H9 (cell line): ENCODE results near the gene WSCD2. TPM values are rescaled to one million over a fixed set of nuclear protein-coding genes. Genes with fewer than 3 reads are reported as not detected.

Experiments
- DNase-seq: peaks from one replicate; pipeline ENCODE4 v3.0.0-alpha.2; 2017
- H2AFZ ChIP-seq: one replicate; pipeline ENCODE4 v1.6.1; 2013; ENCODE audit warnings: mild to moderate bottlenecking, low read length, control low read depth, moderate library complexity
- H2AK5ac ChIP-seq: 2 replicates; pipeline ENCODE4 v1.6.1; 2013; ENCODE audit warnings: low read length, control low read depth, mixed read lengths; ENCODE audit not compliant: insufficient read length
- H2BK120ac ChIP-seq: one replicate; pipeline ENCODE4 v1.6.1; 2013; ENCODE audit warnings: low read depth, mild to moderate bottlenecking, low read length, control low read depth, inconsistent platforms; ENCODE audit not compliant: poor library complexity, severe bottlenecking
- H2BK12ac ChIP-seq: 2 replicates; pipeline ENCODE4 v1.6.1; 2013; ENCODE audit warnings: low read length, control low read depth, mixed read lengths, low read depth; ENCODE audit not compliant: insufficient read length
- H2BK15ac ChIP-seq: 2 replicates; pipeline ENCODE4 v1.6.1; 2013; ENCODE audit warnings: low read depth, low read length, control low read depth
- H2BK20ac ChIP-seq: one replicate; pipeline ENCODE4 v1.6.1; 2013; ENCODE audit warnings: low read depth, mild to moderate bottlenecking, low read length, control low read depth, inconsistent platforms; ENCODE audit not compliant: poor library complexity, severe bottlenecking
- H2BK5ac ChIP-seq: 2 replicates; pipeline ENCODE4 v1.6.1; 2013; ENCODE audit warnings: low read length, control low read depth, mixed read lengths; ENCODE audit not compliant: insufficient read length
- H3K14ac ChIP-seq: 2 replicates; pipeline ENCODE4 v1.6.1; 2013; ENCODE audit warnings: low read length, control low read depth; ENCODE audit not compliant: insufficient read depth
- H3K18ac ChIP-seq: 2 replicates; pipeline ENCODE4 v1.6.1; 2013; ENCODE audit warnings: low read depth, mild to moderate bottlenecking, mixed read lengths, low read length, control low read depth; ENCODE audit not compliant: insufficient read length
- H3K23ac ChIP-seq: 2 replicates; pipeline ENCODE4 v1.6.1; 2013; ENCODE audit warnings: low read length, control low read depth, mixed read lengths, low read depth; ENCODE audit not compliant: insufficient read length
- H3K23me2 ChIP-seq: 2 replicates; pipeline ENCODE4 v1.6.1; 2013; ENCODE audit warnings: low read depth, mild to moderate bottlenecking, mixed read lengths, low read length, control low read depth; ENCODE audit not compliant: insufficient read length, poor library complexity, severe bottlenecking
- H3K27ac ChIP-seq: 2 replicates; pipeline ENCODE4 v1.5.1; 2013; ENCODE audit warnings: low read length, control low read depth, mixed read lengths, low read depth; ENCODE audit not compliant: insufficient read length
- H3K27me3 ChIP-seq: 2 replicates; pipeline ENCODE4 v1.6.1; 2013; ENCODE audit warnings: low read length, control low read depth, inconsistent platforms; ENCODE audit not compliant: insufficient read depth
- H3K4ac ChIP-seq: 2 replicates; pipeline ENCODE4 v1.6.1; 2013; ENCODE audit warnings: low read depth, mild to moderate bottlenecking, control low read depth, inconsistent platforms, low read length, moderate library complexity
- H3K4me1 ChIP-seq: 2 replicates; pipeline ENCODE4 v1.6.1; 2013; ENCODE audit warnings: low read length, control low read depth, inconsistent platforms; ENCODE audit not compliant: insufficient read depth
- H3K4me2 ChIP-seq: 2 replicates; pipeline ENCODE4 v1.6.1; 2013; ENCODE audit warnings: low read length, control low read depth, mixed read lengths; ENCODE audit not compliant: insufficient read length, insufficient read depth
- H3K56ac ChIP-seq: 2 replicates; pipeline ENCODE4 v1.6.1; 2013; ENCODE audit warnings: low read depth, mild to moderate bottlenecking, mixed read lengths, low read length, control low read depth; ENCODE audit not compliant: insufficient read length
- H3K79me1 ChIP-seq: 2 replicates; pipeline ENCODE4 v1.6.1; 2013; ENCODE audit warnings: low read depth, mild to moderate bottlenecking, moderate library complexity, low read length, control low read depth, inconsistent platforms; ENCODE audit not compliant: insufficient read depth, poor library complexity, severe bottlenecking
- H3K79me2 ChIP-seq: 2 replicates; pipeline ENCODE4 v1.6.1; 2013; ENCODE audit warnings: low read length, control low read depth, inconsistent platforms; ENCODE audit not compliant: insufficient read depth
- H3K9ac ChIP-seq: 2 replicates; pipeline ENCODE4 v1.6.1; 2013; ENCODE audit warnings: low read length, control low read depth, mixed read lengths; ENCODE audit not compliant: insufficient read length; ENCODE audit errors: extremely low read depth
- H3K9me3 ChIP-seq: one replicate; pipeline ENCODE4 v1.6.1; 2013; ENCODE audit warnings: low read depth, low read length, inconsistent platforms; ENCODE audit not compliant: control insufficient read depth
- H3T11ph ChIP-seq: one replicate; pipeline ENCODE4 v1.6.1; 2013; ENCODE audit warnings: mild to moderate bottlenecking, low read length, control low read depth, inconsistent platforms
- H4K20me1 ChIP-seq: one replicate; pipeline ENCODE4 v1.6.1; 2013; ENCODE audit not compliant: control insufficient read depth, insufficient read length, insufficient read depth
- H4K5ac ChIP-seq: 2 replicates; pipeline ENCODE4 v1.6.1; 2013; ENCODE audit warnings: low read depth, mild to moderate bottlenecking, mixed read lengths, low read length, control low read depth; ENCODE audit not compliant: insufficient read length
- H4K8ac ChIP-seq: replicated peaks from 2 replicates; pipeline ENCODE4 v1.6.1; 2013; ENCODE audit warnings: low read length, control low read depth, mixed read lengths, low read depth; ENCODE audit not compliant: insufficient read length
- H4K91ac ChIP-seq: 2 replicates; pipeline ENCODE4 v1.6.1; 2013; ENCODE audit warnings: low read depth, mild to moderate bottlenecking, moderate library complexity, mixed read lengths, low read length, control low read depth; ENCODE audit not compliant: insufficient read length
- H3K27ac Mint-ChIP-seq, 3 experiments: 2 replicates in 2 of 3; 3 replicates in 1 of 3; pipeline ENCODE4 v1.8.0; 2020 to 2021; ENCODE audit warnings: mixed read lengths in 3 of 3, mild to moderate bottlenecking in 1 of 3, moderate library complexity in 1 of 3
- H3K27me3 Mint-ChIP-seq: 2 replicates; pipeline ENCODE4 v1.8.0; 2021; ENCODE audit warnings: low read depth, mild to moderate bottlenecking, moderate library complexity, mixed read lengths
- H3K36me3 Mint-ChIP-seq, 3 experiments: 2 replicates in 2 of 3; 3 replicates in 1 of 3; pipeline ENCODE4 v1.8.0; 2020 to 2021; ENCODE audit warnings: low read depth in 3 of 3, mixed read lengths in 3 of 3; ENCODE audit not compliant: insufficient read depth in 1 of 3
- H3K4me1 Mint-ChIP-seq, 2 experiments: 2 replicates each; pipeline ENCODE4 v1.8.0; 2020; ENCODE audit warnings: mixed read lengths in 2 of 2
- H3K4me3 Mint-ChIP-seq, 2 experiments: 2 replicates in 1 of 2; 3 replicates in 1 of 2; pipeline ENCODE4 v1.8.0; 2020 to 2021; ENCODE audit warnings: mild to moderate bottlenecking in 2 of 2, mixed read lengths in 2 of 2, moderate library complexity in 1 of 2
- H3K9me3 Mint-ChIP-seq, 2 experiments: 2 replicates in 1 of 2; 3 replicates in 1 of 2; pipeline ENCODE4 v1.8.0; 2020; ENCODE audit warnings: mild to moderate bottlenecking in 2 of 2, mixed read lengths in 2 of 2, moderate library complexity in 1 of 2
- WGBS: extraction: QIAGEN DNeasy Blood & Tissue Kit; methylation state at CpG from one replicate; pipeline ENCODE4 v1.1.7; 2013; ENCODE audit warnings: missing lambda C conversion rate, low lambda C conversion rate, mixed read lengths; ENCODE audit not compliant: insufficient read length; ENCODE audit errors: extremely low coverage; 5-methylcytosine and 5-hydroxymethylcytosine counted together
- total RNA-seq: library from RNA; stranded (reverse); gene quantifications from 2 replicates; pipeline ENCODE4 v1.2.1, GENCODE V29; 2021
- TF ChIP-seq, protein P1 (sequence below): fragments of 200-600 bp; sonication (generic); conservative IDR thresholded peaks from 3 replicates; pipeline ENCODE4 v1.8.0; 2021; ENCODE audit warnings: antibody characterized with exemption, mild to moderate bottlenecking

WSCD2 gene
- total RNA-seq, 1 experiment from 2014 or later, result 0.92 TPM

DNA sequence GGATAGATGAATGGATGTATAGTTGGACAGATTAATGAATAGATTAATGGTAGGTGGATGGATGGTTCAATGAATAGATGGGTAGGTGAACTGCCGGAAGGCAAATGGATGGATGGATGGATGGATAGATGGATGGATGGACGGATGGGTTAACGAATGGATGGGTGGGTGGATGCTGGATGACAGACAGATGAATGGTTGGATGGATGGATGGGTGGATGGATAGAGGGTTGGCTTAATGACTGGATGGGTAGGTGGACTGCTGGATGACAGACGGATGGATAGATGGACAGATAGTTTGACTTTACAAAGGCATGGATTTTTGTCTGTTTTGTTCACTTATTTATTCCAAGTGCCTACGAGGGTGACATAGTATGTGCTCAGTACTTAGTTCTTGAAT, 64.4 kb downstream of the WSCD2 start:
- H3K27me3 ChIP-seq, result no peaks in the 10 kb centered on the region
- no peak overlapping the region for H4K5ac ChIP-seq
- H3K36me3 Mint-ChIP-seq, result no peaks in the 10 kb centered on the region
- no peak overlapping the region for H3K9ac ChIP-seq
- no peak overlapping the region for H3K4me2 ChIP-seq
- H2AK5ac ChIP-seq, result no peak overlapping the region
- H3K23ac ChIP-seq, result no peak overlapping the region
- H4K91ac ChIP-seq, result no peak overlapping the region
- H2BK5ac ChIP-seq, result no peak overlapping the region
- H3K27ac ChIP-seq, result no peak overlapping the region
- H3K27me3 Mint-ChIP-seq, result peaks cover 7% of the 10 kb centered on the region
- H3K4me3 Mint-ChIP-seq, result no peak overlapping the region
- H3K27ac Mint-ChIP-seq, result no peak overlapping the region
- no peak overlapping the region for H2BK15ac ChIP-seq
- no peaks in the 10 kb centered on the region for H3K79me2 ChIP-seq
- no peak overlapping the region for H3K14ac ChIP-seq
- no peak overlapping the region for H2AFZ ChIP-seq
- H3K9me3 ChIP-seq, result no peaks in the 10 kb centered on the region
- WGBS, result no CpG with 5 or more reads among the region's 5 CpGs
- no peaks in the 10 kb centered on the region for H3K79me1 ChIP-seq
- H4K20me1 ChIP-seq, result no peaks in the 10 kb centered on the region
- H3K9me3 Mint-ChIP-seq, result no peaks in the 10 kb centered on the region
- no peaks in the 10 kb centered on the region for H3K23me2 ChIP-seq
- H3K4me1 Mint-ChIP-seq, result peaks cover 11 to 12% of the 10 kb centered on the region in 2 experiments
- H4K8ac ChIP-seq, result no peak overlapping the region
- no peaks in the 10 kb centered on the region for H3K4me1 ChIP-seq
- no peak for DNase-seq
- H2BK20ac ChIP-seq, result no peak overlapping the region
- H2BK120ac ChIP-seq, result no peak overlapping the region
- TF ChIP-seq, protein P1, sequence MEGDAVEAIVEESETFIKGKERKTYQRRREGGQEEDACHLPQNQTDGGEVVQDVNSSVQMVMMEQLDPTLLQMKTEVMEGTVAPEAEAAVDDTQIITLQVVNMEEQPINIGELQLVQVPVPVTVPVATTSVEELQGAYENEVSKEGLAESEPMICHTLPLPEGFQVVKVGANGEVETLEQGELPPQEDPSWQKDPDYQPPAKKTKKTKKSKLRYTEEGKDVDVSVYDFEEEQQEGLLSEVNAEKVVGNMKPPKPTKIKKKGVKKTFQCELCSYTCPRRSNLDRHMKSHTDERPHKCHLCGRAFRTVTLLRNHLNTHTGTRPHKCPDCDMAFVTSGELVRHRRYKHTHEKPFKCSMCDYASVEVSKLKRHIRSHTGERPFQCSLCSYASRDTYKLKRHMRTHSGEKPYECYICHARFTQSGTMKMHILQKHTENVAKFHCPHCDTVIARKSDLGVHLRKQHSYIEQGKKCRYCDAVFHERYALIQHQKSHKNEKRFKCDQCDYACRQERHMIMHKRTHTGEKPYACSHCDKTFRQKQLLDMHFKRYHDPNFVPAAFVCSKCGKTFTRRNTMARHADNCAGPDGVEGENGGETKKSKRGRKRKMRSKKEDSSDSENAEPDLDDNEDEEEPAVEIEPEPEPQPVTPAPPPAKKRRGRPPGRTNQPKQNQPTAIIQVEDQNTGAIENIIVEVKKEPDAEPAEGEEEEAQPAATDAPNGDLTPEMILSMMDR, result no peak
- no peak overlapping the region for H3K56ac ChIP-seq
- no peak overlapping the region for H3T11ph ChIP-seq
- H3K4ac ChIP-seq, result no peak overlapping the region
- no peak overlapping the region for H2BK12ac ChIP-seq
- no peak overlapping the region for H3K18ac ChIP-seq
